Osteoblast (primary cell): ENCODE measurements around the gene TMEM167B. TPM values are rescaled to one million over a fixed set of nuclear protein-coding genes. Genes with fewer than 3 reads are reported as not detected.

ENCODE experiments used
- DNase-seq: peaks from one replicate; pipeline ENCODE4 v3.0.0; 2011; ENCODE audit warnings: low spot score, mixed read lengths; ENCODE audit not compliant: insufficient read length; ENCODE audit errors: missing footprints
- H2AFZ ChIP-seq: 2 replicates; pipeline ENCODE4 v1.6.0; 2011; ENCODE audit warnings: mild to moderate bottlenecking, low read length
- H3K27ac ChIP-seq: 2 replicates; pipeline ENCODE4 v1.5.1; 2011; ENCODE audit warnings: mild to moderate bottlenecking, low read depth, low read length, moderate library complexity
- H3K27me3 ChIP-seq: 2 replicates; pipeline ENCODE4 v1.6.0; 2012; ENCODE audit warnings: mild to moderate bottlenecking, control low read depth, inconsistent platforms, low read length, moderate library complexity; ENCODE audit not compliant: insufficient read depth
- H3K36me3 ChIP-seq: 2 replicates; pipeline ENCODE4 v1.5.1; 2011; ENCODE audit warnings: mild to moderate bottlenecking, low read length, control low read depth, moderate library complexity; ENCODE audit not compliant: insufficient read depth
- H3K4me1 ChIP-seq: 2 replicates; pipeline ENCODE4 v1.5.1; 2011; ENCODE audit warnings: mild to moderate bottlenecking, low read length, control low read depth, moderate library complexity; ENCODE audit not compliant: insufficient read depth
- H3K4me2 ChIP-seq: 2 replicates; pipeline ENCODE4 v1.6.0; 2011; ENCODE audit warnings: mild to moderate bottlenecking, low read length; ENCODE audit not compliant: insufficient read depth
- H3K4me3 ChIP-seq: fragments of 200-600 bp; sonication (generic); 3 replicates; pipeline ENCODE4 v1.5.1; 2012; ENCODE audit warnings: mild to moderate bottlenecking, low read length, inconsistent platforms; ENCODE audit not compliant: insufficient read depth
- H3K79me2 ChIP-seq: 2 replicates; pipeline ENCODE4 v1.6.0; 2012; ENCODE audit warnings: mild to moderate bottlenecking, low read length, control low read depth, inconsistent platforms; ENCODE audit not compliant: insufficient read depth
- H3K9me3 ChIP-seq: 2 replicates; pipeline ENCODE4 v1.5.1; 2011; ENCODE audit warnings: low read depth, low read length, control low read depth
- H4K20me1 ChIP-seq: 2 replicates; pipeline ENCODE4 v1.6.0; 2012; ENCODE audit warnings: mild to moderate bottlenecking, low read length, control low read depth; ENCODE audit not compliant: insufficient read depth
- CTCF ChIP-seq: IDR thresholded peaks from 2 replicates; pipeline ENCODE4 v1.5.1; 2011; ENCODE audit warnings: mild to moderate bottlenecking, low read depth, low read length, moderate library complexity; ENCODE audit errors: extremely low read depth
- total RNA-seq: library from RNA; depleted of rRNA; stranded (reverse); fragments of >200 nt; gene quantifications from 2 replicates; pipeline ENCODE4 v1.2.3, GENCODE V29; 2012

TMEM167B gene
- total RNA-seq, 1 donor = 24.6 TPM

DNA sequence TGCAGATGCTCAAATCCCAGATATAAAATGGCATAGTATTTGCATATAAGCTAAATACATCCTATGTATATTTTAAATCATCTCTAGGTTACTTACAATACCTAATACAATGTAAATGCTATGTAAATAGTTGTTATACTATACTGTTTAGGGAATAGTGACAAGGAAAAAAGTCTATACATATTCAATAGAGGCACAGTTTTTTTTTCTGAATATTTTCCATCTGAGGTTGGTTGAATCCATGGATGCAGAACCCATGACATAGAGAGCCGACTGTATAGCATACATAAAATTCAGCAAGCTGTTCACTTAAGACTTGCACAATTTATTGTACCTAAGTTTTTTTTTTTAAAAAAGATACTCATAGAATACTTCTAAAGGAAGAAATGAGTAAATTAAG, 21.3 kb upstream of the TMEM167B start:
- DNase-seq = no peak
- H3K79me2 ChIP-seq = peaks cover 69% of the 10 kb centered on the region
- H3K4me2 ChIP-seq = no peak overlapping the region
- H4K20me1 ChIP-seq = peaks cover 33% of the 10 kb centered on the region
- no peaks in the 10 kb centered on the region for H3K4me1 ChIP-seq
- no peak overlapping the region for H3K27ac ChIP-seq
- H3K36me3 ChIP-seq = peaks cover 56% of the 10 kb centered on the region
- no peak for TF ChIP-seq CTCF
- no peaks in the 10 kb centered on the region for H3K9me3 ChIP-seq
- H3K27me3 ChIP-seq = no peaks in the 10 kb centered on the region
- no peak overlapping the region for H2AFZ ChIP-seq
- no peak overlapping the region for H3K4me3 ChIP-seq

DNA sequence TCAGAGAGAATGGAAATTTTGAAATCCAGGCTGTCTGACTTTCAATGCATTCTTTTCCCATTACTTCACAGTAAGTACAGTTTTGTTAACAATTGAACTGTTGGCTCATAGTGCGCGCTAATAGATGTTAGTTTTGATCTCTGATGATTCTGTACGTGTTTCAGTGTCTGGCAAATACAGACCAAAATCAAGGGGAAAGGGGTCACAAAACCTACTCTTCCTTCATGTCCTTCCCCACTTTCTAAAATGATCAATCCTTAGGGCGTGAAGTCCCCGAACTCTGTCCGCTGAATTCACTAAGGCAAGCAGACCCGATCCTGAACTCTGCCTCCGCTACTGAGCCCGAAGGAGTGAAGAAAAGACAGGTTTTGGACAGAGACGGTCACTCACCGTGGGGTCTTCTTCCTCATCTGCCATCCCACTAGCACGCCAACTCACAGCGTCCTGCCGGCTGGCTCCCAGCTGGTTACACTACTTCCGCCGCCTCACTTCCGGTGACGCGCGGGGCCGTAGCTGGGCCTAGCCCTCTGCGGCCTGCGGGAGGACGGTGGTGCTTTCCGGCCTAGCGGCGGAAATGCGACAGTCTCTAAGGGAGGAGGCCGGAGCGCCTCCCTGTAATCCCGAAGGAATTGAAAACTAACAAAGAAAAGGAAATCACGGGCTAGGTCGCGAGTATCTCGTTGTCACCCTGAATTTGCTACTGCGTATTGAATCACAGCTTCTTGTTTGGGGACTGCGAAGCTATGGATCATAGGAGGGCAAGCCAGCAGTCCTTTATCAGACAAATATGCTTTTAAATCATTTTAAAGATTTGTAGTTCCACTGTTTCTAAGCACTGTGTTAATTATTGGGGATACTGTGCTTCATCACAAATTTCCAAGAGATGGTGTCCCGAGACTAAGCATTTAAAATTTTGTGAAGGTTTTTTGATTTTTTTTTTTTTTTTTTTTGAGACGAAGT, 14.8 kb upstream of the TMEM167B start, which contains the start of gene TAF13:
TSS of gene TAF13 (minus strand) at position 473 of the 960 bp plus-strand sequence. CDS start at position 417, 56 bp downstream.
- Histone ChIP-seq H3K4me2 (peak within 1 kb of the TSS; percentile 84), H3K4me3 (peak within 1 kb of the TSS; percentile 82), H3K79me2 (peaks cover 40% of the 10 kb centered on the region), H3K27me3 (no peaks in the 10 kb centered on the region), H4K20me1 (peaks cover 7% of the 10 kb centered on the region), H2AFZ (peak within 1 kb of the TSS; percentile 85), H3K4me1 (peaks cover 8% of the 10 kb centered on the region), H3K36me3 (peaks cover 11% of the 10 kb centered on the region), H3K27ac (peak within 1 kb of the TSS; percentile 95), H3K9me3 (no peaks in the 10 kb centered on the region)
- no peak for TF ChIP-seq CTCF
- peak; percentile 97 for DNase-seq

- H4K20me1 ChIP-seq = no peaks in the 10 kb centered on the region
- no peak overlapping the region for H3K27ac ChIP-seq
- peaks cover 8% of the 10 kb centered on the region for H3K4me1 ChIP-seq
- no peak overlapping the region for H3K4me3 ChIP-seq
- H3K36me3 ChIP-seq = peaks cover 2% of the 10 kb centered on the region
- H3K9me3 ChIP-seq = no peaks in the 10 kb centered on the region
- H3K79me2 ChIP-seq = peaks cover 21% of the 10 kb centered on the region
- no peak for TF ChIP-seq CTCF
- H2AFZ ChIP-seq = no peak overlapping the region
- no peak overlapping the region for H3K4me2 ChIP-seq
- H3K27me3 ChIP-seq = no peaks in the 10 kb centered on the region
- no peak for DNase-seq
Observed at GRCh38 chr1:109078317-109078716, 12.2 kb upstream of the TMEM167B start.

GRCh38 chr1:109079240-109079622, 11.3 kb upstream of the TMEM167B start:
- Histone ChIP-seq H3K4me1 (peaks cover 8% of the 10 kb centered on the region), H3K27ac (no peak overlapping the region), H3K4me2 (no peak overlapping the region), H3K9me3 (no peaks in the 10 kb centered on the region), H3K36me3 (no peaks in the 10 kb centered on the region), H3K79me2 (peaks cover 14% of the 10 kb centered on the region), H2AFZ (no peak overlapping the region), H3K27me3 (no peaks in the 10 kb centered on the region), H4K20me1 (no peaks in the 10 kb centered on the region), H3K4me3 (no peak overlapping the region)
- DNase-seq = no peak
- TF ChIP-seq CTCF = no peak
